ENCODE data around the gene ZNF280C. TPM values are rescaled to one million over a fixed set of nuclear protein-coding genes. Genes with fewer than 3 reads are reported as not detected.

ZNF280C gene, protein sequence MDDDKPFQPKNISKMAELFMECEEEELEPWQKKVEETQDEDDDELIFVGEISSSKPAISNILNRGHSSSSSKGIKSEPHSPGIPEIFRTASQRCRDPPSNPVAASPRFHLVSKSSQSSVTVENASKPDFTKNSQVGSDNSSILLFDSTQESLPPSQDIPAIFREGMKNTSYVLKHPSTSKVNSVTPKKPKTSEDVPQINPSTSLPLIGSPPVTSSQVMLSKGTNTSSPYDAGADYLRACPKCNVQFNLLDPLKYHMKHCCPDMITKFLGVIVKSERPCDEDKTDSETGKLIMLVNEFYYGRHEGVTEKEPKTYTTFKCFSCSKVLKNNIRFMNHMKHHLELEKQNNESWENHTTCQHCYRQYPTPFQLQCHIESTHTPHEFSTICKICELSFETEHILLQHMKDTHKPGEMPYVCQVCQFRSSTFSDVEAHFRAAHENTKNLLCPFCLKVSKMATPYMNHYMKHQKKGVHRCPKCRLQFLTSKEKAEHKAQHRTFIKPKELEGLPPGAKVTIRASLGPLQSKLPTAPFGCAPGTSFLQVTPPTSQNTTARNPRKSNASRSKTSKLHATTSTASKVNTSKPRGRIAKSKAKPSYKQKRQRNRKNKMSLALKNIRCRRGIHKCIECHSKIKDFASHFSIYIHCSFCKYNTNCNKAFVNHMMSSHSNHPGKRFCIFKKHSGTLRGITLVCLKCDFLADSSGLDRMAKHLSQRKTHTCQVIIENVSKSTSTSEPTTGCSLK
- polyA plus RNA-seq (2013): 3.1 and 3.4 TPM in 2 replicates

- peak; percentile 81 to 88 for DNase-seq
- H3K23ac ChIP-seq (ENCODE audit: low read length): no peak within 1 kb of the TSS
- peak within 1 kb of the TSS; percentile 73 for H3K4me2 ChIP-seq (ENCODE audit: low read length)
- H3K14ac ChIP-seq (ENCODE audit: low read length): peak within 1 kb of the TSS; percentile 82
- H2AK5ac ChIP-seq (ENCODE audit: low read length): no peak within 1 kb of the TSS
- peak within 1 kb of the TSS; percentile 64 for H3K18ac ChIP-seq (ENCODE audit: low read length)
- H3K27ac ChIP-seq (ENCODE audit: low read depth, low read length): peak within 1 kb of the TSS; percentile 94
- peak within 1 kb of the TSS; percentile 81 for H4K91ac ChIP-seq (ENCODE audit: low read depth, low read length)
- H2BK12ac ChIP-seq (ENCODE audit: low read length): no peak within 1 kb of the TSS
- no peaks in the 10 kb centered on the region for H3K27me3 ChIP-seq (ENCODE audit: insufficient read depth, low read length)
- H3K4ac ChIP-seq (ENCODE audit: low read depth, low read length): no peak within 1 kb of the TSS
- H3K36me3 ChIP-seq (ENCODE audit: control insufficient read depth in 1 of 2, insufficient read depth in 2 of 2, low read length in 2 of 2): no peaks in the 10 kb centered on the region
- H2BK5ac ChIP-seq (ENCODE audit: low read depth, low read length, poor library complexity): peak within 1 kb of the TSS; percentile 72
- no CpG with 5 or more reads among the region's 59 CpGs for whole genome bisulfite sequencing (ENCODE audit: extremely low coverage, insufficient coverage, insufficient read length)
- H3K79me2 ChIP-seq (ENCODE audit: control insufficient read depth, insufficient read depth, low read length, poor library complexity): peaks cover 4% of the 10 kb centered on the region
- no peaks in the 10 kb centered on the region for H3K9me3 ChIP-seq (ENCODE audit: insufficient read depth, low read depth, low read length)
- H3K9ac ChIP-seq (ENCODE audit: low read length): peak within 1 kb of the TSS; percentile 77
- H3K4me1 ChIP-seq (ENCODE audit: control insufficient read depth in 1 of 2, insufficient read depth in 2 of 2, low read length in 2 of 2): no peaks in the 10 kb centered on the region
- H3K79me1 ChIP-seq (ENCODE audit: low read length): peaks cover 4% of the 10 kb centered on the region
- H2AFZ ChIP-seq (ENCODE audit: insufficient read depth, low read length, poor library complexity): peak within 1 kb of the TSS; percentile 72
- peak within 1 kb of the TSS; percentile 41 for H4K8ac ChIP-seq (ENCODE audit: low read depth, low read length)
- H4K12ac ChIP-seq (ENCODE audit: low read depth, low read length): peak within 1 kb of the TSS; percentile 57
- no peak within 1 kb of the TSS for H2BK120ac ChIP-seq (ENCODE audit: insufficient read depth, low read length, poor library complexity)
- peak within 1 kb of the TSS; percentile 88 for H3K4me3 ChIP-seq (ENCODE audit: low read depth, low read length)
These were observed at the start of gene ZNF280C for GRCh38 chrX:130268449-130269170. Gene ZNF280C, minus strand, starts transcription at chrX:130268899. Its CDS starts 8,450 bp downstream, at chrX:130260449.

DNA sequence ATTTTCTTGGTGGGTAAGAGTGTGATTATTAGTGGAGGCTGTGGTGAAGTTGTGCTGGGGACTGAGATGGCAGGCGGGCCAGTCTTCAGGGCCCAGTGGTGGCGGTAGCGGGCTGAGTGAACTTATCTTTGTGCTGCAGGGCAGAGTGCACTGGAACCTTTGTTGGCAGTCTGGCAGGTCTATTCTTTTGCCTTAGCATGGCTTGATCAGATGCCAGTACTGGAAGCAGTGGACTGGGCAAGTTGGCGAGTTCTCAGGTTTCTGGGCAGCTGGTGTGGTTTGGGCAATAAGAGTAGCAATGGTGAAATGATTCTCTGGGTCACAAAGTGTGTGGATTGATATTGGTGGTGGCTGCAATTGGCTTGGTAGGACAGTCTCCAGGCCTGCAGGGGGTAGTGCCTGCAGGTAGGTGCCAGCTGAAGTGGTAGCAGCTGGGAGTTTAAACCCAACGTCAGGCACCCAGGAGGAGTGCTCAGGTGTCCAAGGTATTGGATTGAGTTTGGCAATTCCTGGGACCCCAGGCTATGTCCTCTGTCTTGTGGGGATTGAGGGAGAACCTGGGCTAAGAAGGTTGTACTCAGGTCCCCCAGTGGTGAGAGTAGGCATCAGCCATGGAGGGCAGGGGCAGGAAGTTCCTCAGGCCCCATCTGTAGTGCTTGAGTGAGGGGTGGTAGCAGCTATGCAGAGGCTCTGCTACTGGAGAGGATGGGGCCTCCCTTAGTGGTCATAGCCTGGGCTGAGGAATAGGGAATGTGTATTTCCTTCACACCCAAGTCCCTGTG is 36.1 kb upstream of the ZNF280C start:
- no peak overlapping the region for H3K4me3 ChIP-seq (ENCODE audit: low read depth, low read length)
- no peak overlapping the region for H3K4ac ChIP-seq (ENCODE audit: low read depth, low read length)
- H4K91ac ChIP-seq (ENCODE audit: low read depth, low read length): no peak overlapping the region
- H3K36me3 ChIP-seq (ENCODE audit: control insufficient read depth in 1 of 2, insufficient read depth in 2 of 2, low read length in 2 of 2): no peaks in the 10 kb centered on the region
- H3K79me1 ChIP-seq (ENCODE audit: low read length): no peaks in the 10 kb centered on the region
- no peak overlapping the region for H3K27ac ChIP-seq (ENCODE audit: low read depth, low read length)
- no peak overlapping the region for H4K8ac ChIP-seq (ENCODE audit: low read depth, low read length)
- no CpG with 5 or more reads among the region's 5 CpGs for WGBS (ENCODE audit: extremely low coverage, insufficient coverage, insufficient read length)
- no peaks in the 10 kb centered on the region for H3K4me1 ChIP-seq (ENCODE audit: control insufficient read depth in 1 of 2, insufficient read depth in 2 of 2, low read length in 2 of 2)
- no peak overlapping the region for H3K4me2 ChIP-seq (ENCODE audit: low read length)
- no peak for DNase-seq
- no peak overlapping the region for H3K18ac ChIP-seq (ENCODE audit: low read length)
- H2BK12ac ChIP-seq (ENCODE audit: low read length): no peak overlapping the region
- H3K23ac ChIP-seq (ENCODE audit: low read length): no peak overlapping the region
- no peak overlapping the region for H2BK120ac ChIP-seq (ENCODE audit: insufficient read depth, low read length, poor library complexity)
- H3K9me3 ChIP-seq (ENCODE audit: insufficient read depth, low read depth, low read length): no peaks in the 10 kb centered on the region
- H3K9ac ChIP-seq (ENCODE audit: low read length): no peak overlapping the region
- no peaks in the 10 kb centered on the region for H3K79me2 ChIP-seq (ENCODE audit: control insufficient read depth, insufficient read depth, low read length, poor library complexity)
- H2AFZ ChIP-seq (ENCODE audit: insufficient read depth, low read length, poor library complexity): no peak overlapping the region
- no peak overlapping the region for H3K14ac ChIP-seq (ENCODE audit: low read length)
- no peak overlapping the region for H2BK5ac ChIP-seq (ENCODE audit: low read depth, low read length, poor library complexity)
- no peaks in the 10 kb centered on the region for H3K27me3 ChIP-seq (ENCODE audit: insufficient read depth, low read length)
- H2AK5ac ChIP-seq (ENCODE audit: low read length): no peak overlapping the region
- H4K12ac ChIP-seq (ENCODE audit: low read depth, low read length): no peak overlapping the region

DNA sequence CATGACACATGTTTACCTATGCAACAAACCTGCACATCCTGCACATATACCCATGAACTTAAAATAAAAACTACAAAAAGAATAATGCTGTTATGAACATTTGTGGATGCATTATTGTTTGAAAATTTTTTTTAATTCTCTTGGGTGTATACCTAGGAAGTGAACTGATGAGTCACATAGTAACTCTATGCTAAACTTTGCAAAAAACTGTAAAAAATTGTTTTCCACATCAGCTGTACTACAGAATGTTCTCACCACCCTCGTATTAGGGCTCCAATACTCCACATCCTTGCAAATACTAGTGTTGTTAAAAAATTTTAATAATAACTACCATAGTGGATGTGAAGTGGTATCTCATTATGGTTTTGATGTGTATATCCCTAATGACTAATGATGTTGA is 33.3 kb upstream of the ZNF280C start:
- no peak overlapping the region for H3K9ac ChIP-seq (ENCODE audit: low read length)
- no peak overlapping the region for H4K8ac ChIP-seq (ENCODE audit: low read depth, low read length)
- H3K79me2 ChIP-seq (ENCODE audit: control insufficient read depth, insufficient read depth, low read length, poor library complexity): no peaks in the 10 kb centered on the region
- H3K4me2 ChIP-seq (ENCODE audit: low read length): no peak overlapping the region
- H2BK12ac ChIP-seq (ENCODE audit: low read length): no peak overlapping the region
- no peak overlapping the region for H4K12ac ChIP-seq (ENCODE audit: low read depth, low read length)
- H2BK5ac ChIP-seq (ENCODE audit: low read depth, low read length, poor library complexity): no peak overlapping the region
- no peaks in the 10 kb centered on the region for H3K36me3 ChIP-seq (ENCODE audit: control insufficient read depth in 1 of 2, insufficient read depth in 2 of 2, low read length in 2 of 2)
- H2AK5ac ChIP-seq (ENCODE audit: low read length): no peak overlapping the region
- H4K91ac ChIP-seq (ENCODE audit: low read depth, low read length): no peak overlapping the region
- no peaks in the 10 kb centered on the region for H3K79me1 ChIP-seq (ENCODE audit: low read length)
- H3K27me3 ChIP-seq (ENCODE audit: insufficient read depth, low read length): no peaks in the 10 kb centered on the region
- no peak overlapping the region for H2AFZ ChIP-seq (ENCODE audit: insufficient read depth, low read length, poor library complexity)
- H3K27ac ChIP-seq (ENCODE audit: low read depth, low read length): no peak overlapping the region
- H3K4me3 ChIP-seq (ENCODE audit: low read depth, low read length): no peak overlapping the region
- no peak overlapping the region for H3K23ac ChIP-seq (ENCODE audit: low read length)
- WGBS (ENCODE audit: extremely low coverage, insufficient coverage, insufficient read length): no CpG with 5 or more reads among the region's 1 CpG
- H3K14ac ChIP-seq (ENCODE audit: low read length): no peak overlapping the region
- no peak overlapping the region for H2BK120ac ChIP-seq (ENCODE audit: insufficient read depth, low read length, poor library complexity)
- H3K9me3 ChIP-seq (ENCODE audit: insufficient read depth, low read depth, low read length): no peaks in the 10 kb centered on the region
- no peak overlapping the region for H3K18ac ChIP-seq (ENCODE audit: low read length)
- H3K4me1 ChIP-seq (ENCODE audit: control insufficient read depth in 1 of 2, insufficient read depth in 2 of 2, low read length in 2 of 2): no peaks in the 10 kb centered on the region
- no peak overlapping the region for H3K4ac ChIP-seq (ENCODE audit: low read depth, low read length)
- DNase-seq: no peak

DNA sequence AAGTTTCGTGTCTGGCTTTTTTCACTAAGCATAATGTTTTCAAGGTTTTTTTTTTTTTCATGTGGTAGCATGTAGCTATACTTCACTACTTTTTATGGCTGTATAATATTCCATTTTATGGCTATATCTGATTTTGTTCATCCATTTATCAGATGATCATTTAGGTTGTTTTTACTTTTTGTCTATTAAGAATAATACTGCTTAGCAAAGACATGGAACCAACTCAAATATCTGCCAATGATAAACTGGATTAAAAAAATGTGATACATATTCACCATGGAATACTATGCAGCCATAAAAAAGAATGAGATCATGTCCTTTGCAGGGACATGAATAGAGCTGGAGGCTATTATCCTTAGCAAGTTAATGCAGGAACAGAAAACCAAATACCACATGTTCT is 32.7 kb upstream of the ZNF280C start:
- H3K23ac ChIP-seq (ENCODE audit: low read length): no peak overlapping the region
- H3K4me3 ChIP-seq (ENCODE audit: low read depth, low read length): no peak overlapping the region
- no peak overlapping the region for H3K18ac ChIP-seq (ENCODE audit: low read length)
- no peaks in the 10 kb centered on the region for H3K27me3 ChIP-seq (ENCODE audit: insufficient read depth, low read length)
- no peaks in the 10 kb centered on the region for H3K36me3 ChIP-seq (ENCODE audit: control insufficient read depth in 1 of 2, insufficient read depth in 2 of 2, low read length in 2 of 2)
- no peaks in the 10 kb centered on the region for H3K79me1 ChIP-seq (ENCODE audit: low read length)
- H2BK12ac ChIP-seq (ENCODE audit: low read length): no peak overlapping the region
- no peak overlapping the region for H2AFZ ChIP-seq (ENCODE audit: insufficient read depth, low read length, poor library complexity)
- no peak for DNase-seq
- no peak overlapping the region for H4K12ac ChIP-seq (ENCODE audit: low read depth, low read length)
- WGBS (ENCODE audit: extremely low coverage, insufficient coverage, insufficient read length): no CpG with 5 or more reads among the region's 1 CpG
- H3K4me2 ChIP-seq (ENCODE audit: low read length): no peak overlapping the region
- H3K4me1 ChIP-seq (ENCODE audit: control insufficient read depth in 1 of 2, insufficient read depth in 2 of 2, low read length in 2 of 2): no peaks in the 10 kb centered on the region
- no peak overlapping the region for H2BK5ac ChIP-seq (ENCODE audit: low read depth, low read length, poor library complexity)
- H3K9me3 ChIP-seq (ENCODE audit: insufficient read depth, low read depth, low read length): no peaks in the 10 kb centered on the region
- H3K27ac ChIP-seq (ENCODE audit: low read depth, low read length): no peak overlapping the region
- H3K14ac ChIP-seq (ENCODE audit: low read length): no peak overlapping the region
- no peak overlapping the region for H4K8ac ChIP-seq (ENCODE audit: low read depth, low read length)
- H3K4ac ChIP-seq (ENCODE audit: low read depth, low read length): no peak overlapping the region
- H2AK5ac ChIP-seq (ENCODE audit: low read length): no peak overlapping the region
- H3K9ac ChIP-seq (ENCODE audit: low read length): no peak overlapping the region
- no peak overlapping the region for H4K91ac ChIP-seq (ENCODE audit: low read depth, low read length)
- H2BK120ac ChIP-seq (ENCODE audit: insufficient read depth, low read length, poor library complexity): no peak overlapping the region
- H3K79me2 ChIP-seq (ENCODE audit: control insufficient read depth, insufficient read depth, low read length, poor library complexity): no peaks in the 10 kb centered on the region

All from trophoblast cell (in vitro differentiated cells and primary cell).